Psoas muscle (tissue), 8 donors: ENCODE data around the gene CNIH1. TPM values are rescaled to one million over a fixed set of nuclear protein-coding genes. Genes with fewer than 3 reads are reported as not detected.

ENCODE experiments used
- ATAC-seq, 4 donors: fragments of 200-7000 bp; cut with Tn5 transposase; one replicate each; pipeline ENCODE4 v1.9.1; 2020; ENCODE audit warnings: moderate library complexity in 3 of 4, mild to moderate bottlenecking in 2 of 4
- DNase-seq, 2 donors: peaks; one replicate each; pipeline ENCODE4 v3.0.0-alpha.2; 2020
- H3K27ac ChIP-seq: fragments of 200-600 bp; one replicate; pipeline ENCODE4 v1.8.0; 2022
- H3K27me3 ChIP-seq, 3 donors: fragments of 200-600 bp in 1 of 3; one replicate each; pipeline versions ENCODE4 v1.6.1 to v1.8.0; 2013 to 2022; ENCODE audit warnings: low read length in 2 of 3, mild to moderate bottlenecking in 2 of 3, moderate library complexity in 1 of 3; ENCODE audit not compliant: insufficient read depth in 3 of 3
- H3K36me3 ChIP-seq, 2 donors: fragments of 200-600 bp in 1 of 2; one replicate each; pipeline versions ENCODE4 v1.6.1 to v1.8.0; 2013 to 2022; ENCODE audit warnings: low read depth in 1 of 2, mild to moderate bottlenecking in 1 of 2, moderate library complexity in 1 of 2; ENCODE audit not compliant: insufficient read depth in 1 of 2
- H3K4me1 ChIP-seq: fragments of 200-600 bp; one replicate; pipeline ENCODE4 v1.8.0; 2022
- H3K4me3 ChIP-seq: fragments of 200-600 bp; one replicate; pipeline ENCODE4 v1.8.0; 2022; ENCODE audit warnings: mild to moderate bottlenecking
- H3K9me3 ChIP-seq: fragments of 200-600 bp; one replicate; pipeline ENCODE4 v1.8.0; 2022
- WGBS, 3 donors: extraction: QIAGEN DNeasy Blood & Tissue Kit; methylation state at CpG; one replicate each; pipeline versions ENCODE4 v1.1.6 to v1.1.7; 2013; 5-methylcytosine and 5-hydroxymethylcytosine counted together
- intact Hi-C, 2 donors: fragments of 100-400 bp; cut with DNase I; formaldehyde crosslinking; loops; one replicate each; pipeline versions ENCODE4 v1.11.0 to v1.14.2; 2022
- polyA plus RNA-seq, 3 donors: library from polyadenylated mRNA; stranded (reverse); fragments of 200-250 nt; gene quantifications; one replicate each; pipeline ENCODE4 v1.2.3, GENCODE V29; 2013
- total RNA-seq, 4 donors: library from RNA; stranded (reverse); fragmentation: NEBNext Ultra II Directional in 2 of 4; extraction: Animal tissue kit (Norgen Biotek cat#: 25700) in 2 of 4; gene quantifications; one replicate each; pipeline versions ENCODE4 v1.2.1 to v1.2.4, GENCODE V29; 2021 to 2023
- TF ChIP-seq, protein P1 (sequence below): fragments of 200-600 bp; IDR thresholded peaks from one replicate; pipeline ENCODE4 v1.8.0; 2022; ENCODE audit warnings: antibody characterized with exemption
- donor health status: healthy with polysubstance abuse.
- donor health status: DM: no; HTN: no; CAD: no; lungs with moderate emphysema.
- donor health status: Bipolar disorder and iron deficiency.
- donor health status: healthy.
- donor health status: DM: yes; HTN: yes; CAD: no.
- donor health status: DM: no; HTN: no; CAD: no.
- donor health status: DM: no; HTN: no; CAD: no.
- donor health status: DM: yes; HTN: yes; CAD: no.

Gene CNIH1
- total and polyA plus RNA-seq, 7 donors, result 57.8 to 172 (median 79.0) TPM

DNA sequence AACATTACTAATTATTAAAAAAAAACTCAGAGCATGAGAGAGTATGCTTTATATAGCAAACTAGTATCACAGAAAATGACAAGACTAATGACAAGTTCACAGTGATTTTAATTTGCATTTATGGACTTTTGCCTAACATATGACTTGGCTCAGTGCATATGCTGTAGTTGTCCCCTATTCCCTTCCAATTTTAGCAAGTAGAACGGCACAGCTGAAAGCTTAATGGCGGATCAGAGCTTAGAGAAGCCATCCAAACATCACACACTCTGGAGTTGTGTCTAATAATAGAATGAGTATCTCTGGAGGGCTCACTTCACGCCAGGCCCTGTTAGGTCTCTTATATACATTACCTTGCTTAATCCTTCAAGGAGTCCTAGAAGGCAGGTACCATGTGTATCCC, 13.3 kb downstream of the CNIH1 start:
- H3K4me3 ChIP-seq, result no peak overlapping the region
- no peaks in the 10 kb centered on the region for H3K27me3 ChIP-seq
- TF ChIP-seq, protein P1, sequence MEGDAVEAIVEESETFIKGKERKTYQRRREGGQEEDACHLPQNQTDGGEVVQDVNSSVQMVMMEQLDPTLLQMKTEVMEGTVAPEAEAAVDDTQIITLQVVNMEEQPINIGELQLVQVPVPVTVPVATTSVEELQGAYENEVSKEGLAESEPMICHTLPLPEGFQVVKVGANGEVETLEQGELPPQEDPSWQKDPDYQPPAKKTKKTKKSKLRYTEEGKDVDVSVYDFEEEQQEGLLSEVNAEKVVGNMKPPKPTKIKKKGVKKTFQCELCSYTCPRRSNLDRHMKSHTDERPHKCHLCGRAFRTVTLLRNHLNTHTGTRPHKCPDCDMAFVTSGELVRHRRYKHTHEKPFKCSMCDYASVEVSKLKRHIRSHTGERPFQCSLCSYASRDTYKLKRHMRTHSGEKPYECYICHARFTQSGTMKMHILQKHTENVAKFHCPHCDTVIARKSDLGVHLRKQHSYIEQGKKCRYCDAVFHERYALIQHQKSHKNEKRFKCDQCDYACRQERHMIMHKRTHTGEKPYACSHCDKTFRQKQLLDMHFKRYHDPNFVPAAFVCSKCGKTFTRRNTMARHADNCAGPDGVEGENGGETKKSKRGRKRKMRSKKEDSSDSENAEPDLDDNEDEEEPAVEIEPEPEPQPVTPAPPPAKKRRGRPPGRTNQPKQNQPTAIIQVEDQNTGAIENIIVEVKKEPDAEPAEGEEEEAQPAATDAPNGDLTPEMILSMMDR, result no peak
- no peaks in the 10 kb centered on the region for H3K4me1 ChIP-seq
- H3K36me3 ChIP-seq, result peaks cover 3 to 68% of the 10 kb centered on the region in 2 donors
- intact Hi-C loops, result no loop called here
- no peak overlapping the region for H3K27ac ChIP-seq
- ATAC-seq, result peak in 2 of 4 donors; percentile 73 to 79
- H3K9me3 ChIP-seq, result no peaks in the 10 kb centered on the region
- DNase-seq, result no peak
- 24 to 44% (median 25%) methylated on average over 3 of the region's 3 CpGs for whole genome bisulfite sequencing, 3 donors

DNA sequence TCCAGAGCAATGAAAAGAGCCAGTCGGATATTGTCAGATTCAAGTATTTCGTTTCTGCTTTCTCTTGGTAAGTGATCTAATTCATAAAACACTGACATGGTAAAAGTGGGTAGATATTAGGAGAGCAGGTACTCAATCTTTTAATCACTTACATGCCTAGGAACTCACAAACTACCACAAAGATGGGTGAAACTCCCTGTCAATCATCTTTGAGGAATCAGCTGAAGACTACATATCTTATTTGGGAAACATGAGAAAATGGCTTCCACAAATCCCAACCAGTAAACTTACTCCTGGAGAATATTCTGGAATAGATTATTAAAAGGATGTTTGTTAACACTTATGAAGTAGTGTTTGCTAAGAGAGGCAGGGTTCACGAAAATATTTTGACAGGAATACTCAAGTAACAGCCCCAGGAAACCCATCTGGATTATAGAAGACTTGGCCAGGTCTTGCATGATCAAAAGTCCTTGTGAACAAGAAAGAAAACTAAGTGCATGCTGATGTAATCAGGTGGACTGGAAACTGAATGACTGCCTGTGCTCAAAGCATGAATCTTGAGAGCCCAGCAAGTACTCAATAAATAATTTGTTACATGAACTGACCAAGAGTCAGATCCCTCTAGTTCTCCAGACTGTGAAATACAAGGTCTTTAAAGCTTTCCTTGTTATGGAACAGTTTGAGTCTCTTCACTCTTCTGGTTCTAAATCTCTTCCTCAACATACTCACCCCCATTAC, 15.5 kb downstream of the CNIH1 start:
- Histone ChIP-seq H3K4me3 (no peak overlapping the region), H3K9me3 (no peaks in the 10 kb centered on the region), H3K4me1 (no peaks in the 10 kb centered on the region), H3K27ac (no peak overlapping the region), H3K36me3 (peaks cover 3 to 60% of the 10 kb centered on the region in 2 donors), H3K27me3 (no peaks in the 10 kb centered on the region)
- TF ChIP-seq, protein P1, result no peak
- no peak for ATAC-seq
- DNase-seq, result no peak
- intact Hi-C loops, result no loop called here
- WGBS, 3 donors, result 83 to 93% (median 91%) methylated on average over 3 of the region's 3 CpGs

DNA sequence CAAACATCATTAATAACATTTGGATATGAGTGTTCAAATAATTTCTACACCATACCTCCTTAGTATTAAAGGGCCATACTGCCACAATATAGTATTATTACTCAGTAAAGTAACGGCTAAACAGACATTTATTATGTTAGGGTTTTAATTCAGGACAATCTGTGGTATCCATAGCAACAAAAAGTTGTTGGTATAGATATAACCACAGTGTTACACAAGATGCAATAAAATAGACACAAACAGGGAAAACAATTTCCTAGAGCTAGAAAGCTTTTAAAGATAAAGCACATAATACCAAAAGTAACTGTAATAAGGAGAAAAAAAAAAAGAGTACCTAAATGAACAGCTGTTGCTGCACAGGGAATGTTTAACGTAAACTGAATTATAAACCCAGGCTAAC, 16.1 kb downstream of the CNIH1 start:
- H3K27ac ChIP-seq, result no peak overlapping the region
- H3K4me3 ChIP-seq, result no peak overlapping the region
- H3K4me1 ChIP-seq, result no peaks in the 10 kb centered on the region
- TF ChIP-seq, protein P1, result no peak
- H3K27me3 ChIP-seq, result no peaks in the 10 kb centered on the region
- 61 to 92% (median 87%) methylated on average over 2 of the region's 2 CpGs for whole genome bisulfite sequencing, 3 donors
- DNase-seq (no peak), ATAC-seq (no peak)
- intact Hi-C loops, result no loop called here
- peaks cover 3 to 54% of the 10 kb centered on the region in 2 donors for H3K36me3 ChIP-seq
- no peaks in the 10 kb centered on the region for H3K9me3 ChIP-seq

DNA sequence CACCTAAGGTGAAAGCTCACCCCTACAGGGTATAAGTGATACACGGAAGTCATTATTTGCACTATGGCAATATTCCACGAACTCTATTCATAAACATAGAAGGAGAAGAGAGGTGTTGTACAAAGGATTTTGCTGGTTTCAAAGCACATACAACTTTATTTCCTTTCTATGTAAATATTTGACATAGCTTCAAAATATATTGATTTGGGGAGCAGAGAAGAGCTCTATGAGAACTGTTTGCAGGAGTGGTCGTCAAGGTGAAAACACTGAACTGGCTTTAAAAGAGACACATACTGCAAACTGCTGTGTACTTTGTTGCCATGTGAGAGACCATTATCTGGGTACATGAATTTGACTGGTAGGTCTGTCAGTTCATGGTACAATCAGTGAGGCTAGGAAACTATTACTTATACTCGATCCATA, 16.7 kb downstream of the CNIH1 start:
- ATAC-seq (no peak), DNase-seq (no peak)
- TF ChIP-seq, protein P1, result no peak
- H3K4me1 ChIP-seq, result no peaks in the 10 kb centered on the region
- H3K36me3 ChIP-seq, result peaks cover 0 to 48% of the 10 kb centered on the region in 2 donors
- no peak overlapping the region for H3K27ac ChIP-seq
- H3K9me3 ChIP-seq, result no peaks in the 10 kb centered on the region
- WGBS, 3 donors, result 90 to 92% (median 92%) methylated on average over 4 of the region's 4 CpGs
- intact Hi-C loops, result no loop called here
- no peaks in the 10 kb centered on the region for H3K27me3 ChIP-seq
- H3K4me3 ChIP-seq, result no peak overlapping the region

DNA sequence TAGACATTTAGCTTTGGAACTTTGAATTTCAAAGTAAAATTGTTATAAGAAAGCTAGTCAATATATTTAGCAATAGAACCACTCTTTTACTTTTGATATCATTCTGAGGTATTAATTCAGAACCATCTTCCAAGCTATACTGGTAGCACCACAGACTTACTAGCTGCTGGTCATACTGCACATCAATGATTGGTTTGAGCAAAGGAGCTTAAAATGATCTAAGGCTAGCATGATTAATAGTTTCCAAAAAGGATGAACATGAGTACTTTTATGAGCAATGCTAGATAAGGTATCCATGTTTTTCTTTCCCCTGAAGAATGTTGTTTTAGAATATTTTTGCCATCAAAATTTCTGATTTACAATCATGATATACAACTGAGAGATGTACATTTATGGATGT, 17.2 kb downstream of the CNIH1 start:
- ATAC-seq (no peak), DNase-seq (no peak)
- Histone ChIP-seq H3K4me1 (no peaks in the 10 kb centered on the region), H3K27me3 (no peaks in the 10 kb centered on the region), H3K4me3 (no peak overlapping the region), H3K9me3 (no peaks in the 10 kb centered on the region), H3K27ac (no peak overlapping the region), H3K36me3 (peaks cover 0 to 43% of the 10 kb centered on the region in 2 donors)
- intact Hi-C loops, result no loop called here
- TF ChIP-seq, protein P1, result no peak
